SK-MEL-5 (cell line): ENCODE results near the gene C1orf232. TPM values are rescaled to one million over a fixed set of nuclear protein-coding genes. Genes with fewer than 3 reads are reported as not detected.

Experiments used
- DNase-seq: peaks from one replicate; pipeline ENCODE4 v3.0.0-alpha.2; 2016; ENCODE audit warnings: low read depth, low spot score
- in situ Hi-C: cut with HindIII; loops from 2 replicates; pipeline ENCODE4 v1.10.0; 2016; ENCODE audit warnings: low sequenced_read_pairs, high pct_unique_total_duplicates, low pct_unique_long_range_greater_than_20kb
- polyA plus RNA-seq, 2 experiments: library from polyadenylated mRNA; depleted of rRNA; stranded (reverse); fragments of >200 nt; gene quantifications; 2 replicates each; pipeline ENCODE4 v1.2.3, GENCODE V29; 2015
- total RNA-seq: library from RNA; depleted of rRNA; stranded (reverse); fragments of >200 nt; shearing (Covaris generic); gene quantifications from 2 replicates; pipeline ENCODE4 v1.2.3, GENCODE V29; 2014; rRNA removed

C1orf232 gene
- not detected in 2 replicates for total RNA-seq
- polyA plus RNA-seq (2015; cell fraction: cytosol; rRNA removed) = not detected in 2 replicates
- not detected in 2 replicates for polyA plus RNA-seq (2015; cell fraction: nucleus; rRNA removed)

DNA sequence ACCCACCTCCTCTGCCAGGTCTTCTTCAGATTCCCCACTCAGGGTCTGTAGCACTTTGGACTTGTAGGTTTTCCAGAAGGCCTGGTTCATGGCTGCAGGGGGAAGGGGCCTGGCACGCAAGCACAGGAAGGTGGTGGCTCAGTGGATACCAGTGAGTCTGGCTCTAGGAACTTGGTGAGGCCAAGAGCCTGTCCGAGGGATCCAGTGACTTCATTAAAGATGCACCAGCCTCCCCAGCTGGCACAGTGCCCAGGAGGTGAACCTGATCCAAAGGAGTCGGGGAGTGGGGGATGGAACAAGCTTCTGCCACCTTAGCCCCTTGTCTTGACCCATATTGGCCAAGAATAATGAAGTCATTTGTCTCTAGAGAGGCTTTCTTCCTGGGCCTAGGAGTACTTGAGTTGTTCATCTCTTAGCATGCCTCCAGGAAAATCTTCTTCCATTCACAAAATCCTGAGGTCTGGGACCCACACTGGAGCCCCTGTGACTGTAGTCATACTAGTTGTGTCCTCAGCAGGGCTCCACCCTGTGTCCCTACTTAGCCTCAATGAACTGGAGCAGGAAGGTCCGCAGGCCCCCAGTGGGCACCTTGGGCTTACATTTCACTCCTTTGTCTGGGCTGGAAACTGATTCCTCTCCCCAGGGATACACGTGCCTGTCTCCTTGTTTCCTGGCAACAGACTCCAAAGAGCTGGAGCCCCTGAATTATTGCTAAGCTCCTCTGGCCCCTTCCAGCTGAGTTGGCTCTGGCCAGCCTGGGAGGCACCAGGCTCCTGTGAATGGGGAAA is at the start of gene C1orf232:
Gene C1orf232 (minus strand): TSS at position 554 of the 788 bp plus-strand sequence. CDS start 464 bp downstream, at position 90.
- in situ Hi-C loops = no loop called here
- no peak for DNase-seq

DNA sequence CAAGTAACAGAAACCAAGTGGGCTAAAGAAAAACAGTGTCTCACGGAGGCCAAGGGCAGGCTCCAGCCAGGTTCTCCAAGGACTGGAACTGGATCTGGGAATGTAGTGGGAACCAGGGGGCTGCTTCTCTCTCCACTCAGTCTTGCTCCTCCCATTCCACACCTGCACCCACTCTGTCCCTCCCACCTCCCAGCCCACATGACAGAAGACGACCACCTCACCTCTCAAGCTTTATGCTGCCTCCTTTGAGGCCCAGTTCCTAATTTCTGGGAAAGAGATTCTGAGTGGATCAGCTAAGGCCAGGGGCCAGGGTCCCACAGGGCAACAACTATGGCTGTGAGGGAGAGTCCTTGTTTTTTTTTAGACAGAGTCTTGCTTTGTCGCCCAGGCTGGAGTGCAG is 46.5 kb upstream of the C1orf232 start:
- in situ Hi-C loops = no loop called here
- no peak for DNase-seq

DNA sequence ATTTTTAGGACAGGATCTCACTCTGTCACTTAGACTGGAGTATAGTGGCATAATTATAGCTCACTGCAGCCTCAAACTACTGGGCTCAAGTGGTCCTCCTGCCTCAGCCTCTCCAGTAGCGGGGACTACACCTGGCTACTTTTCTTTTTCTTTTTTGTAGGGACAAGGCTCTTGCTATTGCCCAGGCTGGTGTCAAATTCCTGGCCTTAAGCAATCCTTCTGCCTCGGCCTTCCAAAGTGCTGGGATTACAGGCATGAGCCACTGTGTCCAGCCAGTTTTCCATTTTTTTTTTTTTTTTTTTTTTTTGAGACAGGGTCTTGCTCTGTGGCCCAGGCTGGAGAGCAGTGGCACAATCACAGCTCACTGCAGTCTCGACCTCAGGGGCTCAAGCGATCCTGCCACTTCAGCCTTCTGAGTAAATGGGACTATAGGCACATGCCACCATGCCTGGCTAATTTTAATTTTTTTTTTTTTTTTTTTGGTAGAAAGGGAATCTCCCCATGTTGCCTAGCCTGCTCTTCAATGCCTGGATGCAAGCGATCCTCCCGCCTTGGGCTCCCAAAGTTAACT is 44.7 kb upstream of the C1orf232 start:
- no peak for DNase-seq
- in situ Hi-C loops = no loop called here

DNA sequence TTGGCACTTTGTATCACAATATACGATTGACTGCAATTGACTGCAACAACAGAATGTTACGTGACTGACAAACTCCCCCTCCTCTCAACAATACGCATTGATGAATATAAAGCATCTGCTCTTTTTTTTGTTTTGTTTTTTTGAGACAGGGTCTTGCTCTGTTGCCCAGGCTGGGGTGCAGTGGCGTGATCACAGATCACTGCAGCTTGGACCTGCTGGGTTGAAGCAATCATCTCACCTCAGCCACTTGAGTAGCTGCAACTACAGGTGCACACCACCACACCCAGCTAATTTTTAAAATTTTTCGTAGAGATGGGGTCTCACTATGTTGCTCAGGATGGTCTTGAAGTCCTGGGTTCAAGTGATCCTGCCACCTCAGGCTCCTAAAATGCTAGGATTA is 44.0 kb upstream of the C1orf232 start:
- in situ Hi-C loops = no loop called here
- no peak for DNase-seq

DNA sequence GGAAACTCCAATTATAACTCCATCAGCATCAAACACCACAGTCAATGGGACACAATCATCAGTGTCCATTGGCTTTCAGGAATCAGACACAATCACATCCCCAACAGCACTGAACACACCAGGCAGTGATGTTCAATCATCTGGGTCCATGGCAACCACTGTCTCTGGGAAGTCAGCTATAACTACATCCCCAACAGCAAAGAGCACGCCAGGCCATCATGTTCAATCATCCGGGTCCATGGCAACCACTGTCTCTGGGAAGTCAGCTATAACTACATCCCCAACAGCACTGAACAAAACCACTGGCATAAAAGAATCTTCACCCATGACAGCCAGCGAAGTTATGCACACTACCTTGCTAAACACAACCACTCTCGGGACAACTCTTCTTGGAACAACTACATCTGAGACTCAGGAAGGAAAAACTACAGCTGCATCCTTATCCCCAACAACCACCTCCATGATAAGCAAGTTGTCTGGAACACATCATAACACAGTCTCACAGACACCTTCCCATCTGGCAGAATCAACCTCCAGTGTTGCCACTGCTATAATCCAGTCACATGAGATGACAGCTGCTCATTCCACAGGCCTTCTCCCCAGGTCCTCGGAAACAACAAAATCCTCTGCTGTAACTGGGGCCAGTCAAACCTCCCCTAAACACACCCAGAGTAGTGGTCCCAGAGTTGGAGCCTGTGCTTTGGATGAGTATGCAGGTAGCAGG is 41.5 kb upstream of the C1orf232 start:
- in situ Hi-C loops = no loop called here
- no peak for DNase-seq

DNA sequence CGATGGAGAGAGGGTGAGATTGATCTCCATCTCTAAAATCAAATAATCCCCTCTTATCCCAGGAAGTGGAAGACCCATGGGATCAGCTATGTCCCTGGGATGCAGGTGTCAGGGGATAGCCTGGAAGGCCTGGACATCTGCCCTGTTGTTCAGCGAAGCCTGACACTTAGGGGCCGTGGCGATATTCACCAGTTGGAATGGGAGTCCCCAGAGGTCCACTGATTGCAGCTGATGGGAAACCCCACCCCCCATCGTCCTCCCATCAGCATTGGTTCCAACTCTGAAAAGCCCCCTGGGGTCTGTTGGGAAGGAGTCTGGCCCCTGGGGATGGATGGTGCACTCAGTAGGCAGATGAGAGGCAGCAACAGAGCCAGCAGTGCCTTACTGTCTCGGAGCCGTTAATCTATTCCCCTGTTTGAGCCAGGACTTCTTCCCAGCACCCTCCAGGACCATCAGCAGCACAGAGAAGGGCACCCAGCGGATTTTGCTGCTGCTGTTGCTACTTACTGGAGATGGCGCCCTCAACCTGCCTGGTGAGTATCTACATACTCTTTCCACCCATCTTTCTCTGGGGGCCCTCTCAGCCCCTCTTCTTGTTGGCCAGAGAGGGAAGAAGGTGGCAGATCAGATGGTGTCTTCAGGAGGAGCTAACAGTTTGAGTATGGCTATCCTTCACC is 35.0 kb upstream of the C1orf232 start:
- in situ Hi-C loops = no loop called here
- DNase-seq = peak; percentile 9

DNA sequence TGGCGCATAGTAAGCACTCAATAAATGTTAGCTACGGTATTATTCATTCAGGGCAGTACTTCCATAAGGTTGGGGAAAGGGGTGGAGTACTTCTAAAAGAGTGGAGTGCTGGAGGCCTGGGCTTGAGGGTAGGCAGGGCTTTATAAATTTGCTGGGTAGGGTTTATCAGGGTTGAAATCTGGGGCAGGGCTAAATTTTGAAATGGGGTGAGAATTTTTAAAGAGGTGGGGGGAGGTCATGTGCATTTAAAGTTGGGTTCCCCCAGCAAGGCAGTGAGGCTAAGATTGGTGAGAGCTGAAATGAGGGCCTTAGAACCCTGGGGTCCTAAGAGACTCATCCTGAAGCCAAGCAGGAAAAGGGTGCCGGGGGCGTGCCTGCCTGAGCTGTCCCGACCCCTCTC is 31.6 kb upstream of the C1orf232 start:
- no peak for DNase-seq
- in situ Hi-C loops = no loop called here

DNA sequence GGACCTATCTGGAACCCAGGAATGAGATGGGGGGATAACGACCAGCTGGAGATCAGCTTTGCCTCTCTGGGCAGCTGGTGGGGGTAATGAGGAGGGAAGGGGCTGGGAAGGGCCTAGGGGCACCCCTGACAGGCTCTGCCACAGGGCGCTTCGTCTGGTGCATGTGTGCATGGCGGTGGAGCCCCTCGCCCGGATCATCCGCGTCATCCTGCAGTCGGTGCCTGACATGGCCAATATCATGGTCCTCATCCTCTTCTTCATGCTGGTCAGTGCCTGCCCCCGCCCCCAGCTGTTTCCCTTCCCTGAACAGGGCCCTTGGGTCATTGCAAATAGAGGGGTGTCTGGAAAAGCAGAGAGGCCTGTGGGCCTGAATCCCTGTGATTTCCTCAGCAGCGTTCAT is 29.1 kb upstream of the C1orf232 start:
- in situ Hi-C loops = no loop called here
- DNase-seq = no peak

DNA sequence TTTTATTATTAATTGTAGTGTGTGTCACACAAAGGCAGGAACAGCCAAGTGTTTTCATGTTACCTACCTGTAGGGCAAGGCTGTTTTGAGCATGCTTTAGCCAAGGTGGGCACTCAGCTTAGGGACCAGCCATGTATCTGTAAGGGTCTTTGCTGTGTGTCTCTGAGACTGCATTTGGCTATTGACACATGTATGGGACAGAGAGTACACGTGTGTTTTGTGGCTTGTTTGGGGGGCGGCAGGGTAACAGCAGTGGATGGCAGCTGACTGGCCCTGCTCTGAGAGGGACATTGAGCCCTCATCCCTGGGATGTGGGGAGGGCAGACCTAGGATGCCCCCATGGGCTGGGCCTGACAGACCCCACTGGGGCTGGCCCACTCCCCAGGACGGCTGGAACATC is 28.5 kb upstream of the C1orf232 start:
- in situ Hi-C loops = no loop called here
- DNase-seq = no peak

DNA sequence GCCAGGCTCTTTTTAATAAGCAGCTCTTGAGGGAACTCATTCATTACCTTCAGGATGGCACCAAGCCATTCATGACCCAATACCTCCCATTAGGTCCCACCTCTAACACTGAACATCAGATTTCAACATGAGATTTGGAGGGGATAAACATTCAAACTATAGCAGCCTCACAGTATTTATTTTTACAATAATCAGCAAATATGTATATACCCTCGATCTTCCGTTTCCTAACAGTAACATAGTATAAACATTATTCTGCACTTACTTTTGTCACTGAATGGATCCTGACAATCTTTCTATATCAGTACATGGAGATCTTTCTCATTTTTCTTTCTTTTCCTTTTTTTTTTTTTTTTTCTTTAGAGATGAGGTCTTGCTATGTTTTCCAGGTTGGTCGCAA is 27.0 kb upstream of the C1orf232 start:
- no peak for DNase-seq
- in situ Hi-C loops = no loop called here

DNA sequence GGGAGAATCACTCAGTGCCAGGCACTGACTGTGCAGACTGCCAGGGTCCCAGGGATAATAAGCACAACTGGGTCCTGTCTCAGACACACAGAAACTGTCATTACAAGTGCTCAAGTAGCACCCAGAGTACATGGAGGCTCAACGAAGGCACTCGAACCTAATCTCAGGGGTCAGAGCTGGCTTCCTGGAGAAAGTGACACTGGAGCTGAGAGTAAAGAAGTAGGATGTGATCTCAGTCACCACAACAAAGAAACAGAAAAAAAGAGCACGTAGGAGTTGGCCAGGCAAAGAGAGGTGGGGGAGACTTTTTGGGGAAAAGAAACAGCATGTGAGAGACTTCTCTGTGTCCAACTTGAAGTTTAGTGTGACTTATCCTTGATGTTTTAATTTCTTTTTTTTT is 23.0 kb upstream of the C1orf232 start:
- no peak for DNase-seq
- in situ Hi-C loops = no loop called here

DNA sequence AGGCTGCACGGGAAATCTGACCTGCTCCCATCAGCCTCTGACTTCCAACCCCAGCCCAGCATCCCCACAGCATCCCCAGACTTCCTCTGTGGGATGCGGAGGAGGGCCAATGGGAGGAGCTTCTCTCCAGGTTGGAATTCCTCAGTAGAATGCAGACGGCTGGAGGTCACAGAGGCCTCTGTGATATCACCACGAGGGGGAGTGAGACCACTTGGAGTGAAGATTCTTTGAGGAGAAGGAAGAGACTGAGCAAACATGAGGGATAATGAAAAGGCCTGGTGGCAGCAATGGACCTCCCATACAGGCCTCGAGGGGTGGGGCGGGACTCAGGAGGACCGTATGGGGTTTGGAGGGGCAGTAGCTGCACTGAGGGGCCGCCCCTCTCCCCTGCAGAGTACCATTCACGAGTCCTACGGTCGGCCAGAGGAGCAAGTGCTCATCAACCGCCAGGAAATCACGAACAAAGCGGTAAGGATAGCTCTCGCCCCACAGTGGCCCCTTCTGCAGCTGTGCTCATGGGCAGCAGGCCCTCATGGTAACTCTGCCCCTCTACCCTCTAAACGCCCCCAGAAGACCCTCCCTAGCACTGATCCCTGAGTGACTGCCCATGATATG is 21.7 kb upstream of the C1orf232 start, which contains the start of gene CATSPER4:
Gene CATSPER4 (plus strand): TSS at position 230 of the 615 bp plus-strand sequence. CDS start 26 bp downstream, at position 256.
- DNase-seq = peak; percentile 68
- in situ Hi-C loops = no loop called here

DNA sequence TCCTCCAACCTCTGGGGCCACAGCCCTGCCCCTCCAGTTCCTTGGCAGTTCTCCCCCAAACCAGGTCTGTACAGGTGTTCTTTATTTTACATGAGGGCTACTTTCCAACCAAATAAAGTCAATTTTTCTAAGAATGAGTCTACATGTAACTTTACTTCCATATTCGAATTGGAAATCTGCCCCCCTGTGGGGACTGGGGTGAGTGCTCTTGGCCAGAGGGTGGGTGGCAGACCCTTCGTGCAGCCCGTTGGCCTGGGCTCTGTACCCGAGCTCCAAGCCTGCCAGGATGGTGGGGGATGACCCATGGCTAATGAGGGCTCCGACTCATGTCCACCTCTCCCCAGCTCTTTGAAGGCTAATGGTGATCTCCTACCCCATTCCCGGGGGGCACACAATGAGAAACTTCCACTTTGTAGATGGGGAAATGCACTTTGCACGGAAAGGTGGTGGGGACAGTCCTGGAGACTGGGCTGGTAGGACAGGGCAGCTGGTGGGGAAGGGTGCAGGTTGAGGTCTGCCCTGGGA is 21.1 kb upstream of the C1orf232 start:
- DNase-seq = no peak
- in situ Hi-C loops = no loop called here

DNA sequence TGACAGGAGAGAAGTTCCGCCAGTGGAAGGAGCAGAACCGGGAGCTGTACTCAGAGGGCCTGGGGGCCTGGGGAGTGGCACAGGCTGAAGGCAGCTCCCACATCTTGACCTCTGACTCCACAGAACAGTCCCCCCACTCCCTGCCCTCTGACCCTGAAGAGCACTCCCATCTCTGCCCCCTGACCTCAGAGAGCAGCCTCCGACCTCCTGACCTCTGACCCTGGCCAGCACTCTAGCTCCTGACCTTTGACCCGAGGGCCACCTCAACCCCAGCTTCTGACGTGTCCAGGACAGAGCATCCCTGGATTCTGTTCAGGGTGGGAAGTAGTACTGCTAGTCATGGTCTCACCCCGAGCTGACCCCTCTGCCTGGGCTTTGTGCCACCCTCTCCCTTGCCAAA is 20.6 kb upstream of the C1orf232 start:
- in situ Hi-C loops = no loop called here
- DNase-seq = no peak

DNA sequence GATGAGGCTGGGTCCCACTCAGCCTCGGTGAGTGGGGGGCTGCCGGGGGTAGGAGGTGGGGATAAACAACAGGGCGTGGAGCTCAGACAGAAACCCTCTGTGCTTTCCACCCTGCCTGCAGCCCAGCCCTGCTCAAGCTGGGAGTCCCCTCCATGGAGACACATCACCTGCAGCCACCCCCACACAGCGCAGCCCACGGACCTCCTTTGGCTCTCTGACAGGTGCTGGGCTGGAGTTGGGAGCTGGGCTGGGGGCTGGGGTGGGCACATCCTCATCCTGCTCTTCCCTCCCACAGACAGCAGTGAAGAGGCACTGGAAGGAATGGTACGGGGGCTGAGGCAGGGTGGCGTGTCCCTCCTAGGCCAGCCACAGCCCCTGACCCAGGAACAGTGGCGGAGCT is 19.7 kb upstream of the C1orf232 start:
- in situ Hi-C loops = no loop called here

DNA sequence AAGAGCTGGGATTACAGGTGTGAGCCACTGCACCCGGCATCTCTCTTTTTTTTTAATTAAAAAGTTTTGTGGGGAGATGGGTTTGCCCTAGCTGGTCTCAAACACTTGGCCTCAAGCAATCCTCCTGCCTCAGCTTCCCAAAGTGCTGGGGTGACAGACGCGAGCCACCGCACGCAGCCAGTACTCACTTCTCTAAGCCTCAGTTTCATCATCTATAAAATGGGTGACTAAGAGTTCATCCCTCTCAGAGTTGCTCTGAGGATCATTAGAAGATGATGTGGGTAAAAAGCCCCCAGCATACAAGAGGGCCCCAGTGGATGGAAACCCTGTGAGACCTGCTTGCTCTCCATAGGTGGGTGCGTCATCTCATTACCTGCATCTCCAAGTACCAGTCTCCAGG is 19.1 kb upstream of the C1orf232 start:
- in situ Hi-C loops = no loop called here
- DNase-seq = no peak

More for the DNA sequence above, 19.7 kb upstream of the C1orf232 start:
- no peak for DNase-seq

DNA sequence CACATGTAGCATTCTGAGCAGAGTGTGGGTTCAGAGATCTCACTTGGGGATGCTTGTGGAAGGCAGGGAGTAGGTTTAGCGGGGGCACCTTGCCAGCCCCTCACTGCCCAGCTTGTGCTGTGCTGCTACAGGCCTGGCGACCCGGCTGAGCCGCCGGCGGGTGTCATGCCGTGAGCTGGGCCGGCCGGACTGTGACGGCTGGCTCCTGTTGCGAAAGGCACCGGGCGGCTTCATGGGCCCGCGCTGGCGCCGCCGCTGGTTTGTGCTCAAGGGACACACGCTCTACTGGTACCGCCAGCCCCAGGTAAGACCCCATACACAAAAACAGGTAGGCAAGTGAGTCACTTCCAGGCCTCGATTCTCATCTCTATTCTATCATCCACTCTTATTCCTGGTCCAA is 16.1 kb upstream of the C1orf232 start:
- DNase-seq = no peak
- in situ Hi-C loops = no loop called here
